Measurements from ENCODE around the gene FAM120A.

The FAM120A gene, protein sequence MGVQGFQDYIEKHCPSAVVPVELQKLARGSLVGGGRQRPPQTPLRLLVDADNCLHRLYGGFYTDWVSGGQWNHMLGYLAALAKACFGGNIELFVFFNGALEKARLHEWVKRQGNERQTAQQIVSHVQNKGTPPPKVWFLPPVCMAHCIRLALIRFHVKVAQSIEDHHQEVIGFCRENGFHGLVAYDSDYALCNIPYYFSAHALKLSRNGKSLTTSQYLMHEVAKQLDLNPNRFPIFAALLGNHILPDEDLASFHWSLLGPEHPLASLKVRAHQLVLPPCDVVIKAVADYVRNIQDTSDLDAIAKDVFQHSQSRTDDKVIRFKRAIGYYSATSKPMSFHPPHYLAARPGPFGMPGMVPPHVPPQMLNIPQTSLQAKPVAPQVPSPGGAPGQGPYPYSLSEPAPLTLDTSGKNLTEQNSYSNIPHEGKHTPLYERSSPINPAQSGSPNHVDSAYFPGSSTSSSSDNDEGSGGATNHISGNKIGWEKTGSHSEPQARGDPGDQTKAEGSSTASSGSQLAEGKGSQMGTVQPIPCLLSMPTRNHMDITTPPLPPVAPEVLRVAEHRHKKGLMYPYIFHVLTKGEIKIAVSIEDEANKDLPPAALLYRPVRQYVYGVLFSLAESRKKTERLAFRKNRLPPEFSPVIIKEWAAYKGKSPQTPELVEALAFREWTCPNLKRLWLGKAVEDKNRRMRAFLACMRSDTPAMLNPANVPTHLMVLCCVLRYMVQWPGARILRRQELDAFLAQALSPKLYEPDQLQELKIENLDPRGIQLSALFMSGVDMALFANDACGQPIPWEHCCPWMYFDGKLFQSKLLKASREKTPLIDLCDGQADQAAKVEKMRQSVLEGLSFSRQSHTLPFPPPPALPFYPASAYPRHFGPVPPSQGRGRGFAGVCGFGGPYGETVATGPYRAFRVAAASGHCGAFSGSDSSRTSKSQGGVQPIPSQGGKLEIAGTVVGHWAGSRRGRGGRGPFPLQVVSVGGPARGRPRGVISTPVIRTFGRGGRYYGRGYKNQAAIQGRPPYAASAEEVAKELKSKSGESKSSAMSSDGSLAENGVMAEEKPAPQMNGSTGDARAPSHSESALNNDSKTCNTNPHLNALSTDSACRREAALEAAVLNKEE

DNA sequence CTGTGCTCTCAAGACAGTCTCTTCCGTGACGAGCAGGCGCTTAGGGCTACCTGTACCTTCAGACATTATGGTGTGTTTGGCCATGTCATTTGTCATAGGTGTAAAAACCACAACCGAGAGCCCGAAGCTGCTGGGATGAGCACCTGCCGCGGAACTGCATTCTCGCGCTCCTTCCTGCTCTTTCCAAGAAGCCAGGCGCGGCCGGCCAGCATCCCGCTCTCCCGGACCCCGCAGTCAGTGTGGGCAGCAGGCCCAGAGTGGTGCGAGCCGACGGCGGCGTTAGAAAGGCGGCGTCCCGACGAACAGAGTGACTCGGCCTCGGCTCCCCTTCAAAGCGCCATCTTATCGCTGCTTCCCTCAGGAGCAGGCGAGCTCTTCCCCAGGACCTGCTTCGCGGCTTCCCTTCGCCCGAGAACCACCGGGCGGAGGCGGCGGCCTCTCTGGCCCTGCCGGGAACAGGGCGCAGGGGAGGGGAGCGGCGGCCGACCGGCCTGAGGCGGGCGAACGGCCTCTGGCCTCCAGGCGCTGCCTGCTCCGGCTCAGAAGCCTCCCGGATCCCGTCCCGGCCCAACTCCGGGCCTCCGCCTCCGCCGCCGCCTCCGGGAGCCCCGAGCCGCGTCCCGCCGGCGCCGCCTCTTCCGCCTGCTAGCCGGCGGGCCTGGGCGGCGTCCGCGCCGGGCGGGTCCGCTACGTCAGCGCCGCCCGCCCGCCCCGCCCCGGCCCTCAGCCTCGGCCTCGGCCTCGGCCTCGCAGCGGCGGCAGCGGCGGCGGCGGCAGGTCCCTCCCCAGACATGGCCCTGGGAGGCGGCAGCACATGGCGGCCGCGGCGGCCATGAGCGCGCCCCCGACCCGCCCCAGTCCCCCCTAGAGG, at the start of gene FAM120A:
Gene FAM120A, plus strand, starts transcription at position 741 of the 871 bp plus-strand sequence. CDS start 231 bp downstream, outside the sequence.
- H3K4me3 ChIP-seq (ENCODE audit: low read depth, low read length) = peak within 1 kb of the TSS; percentile 82
- H3K9me3 ChIP-seq (ENCODE audit: control insufficient read depth, low read length) = no peaks in the 10 kb centered on the region
- TF ChIP-seq, protein P1, sequence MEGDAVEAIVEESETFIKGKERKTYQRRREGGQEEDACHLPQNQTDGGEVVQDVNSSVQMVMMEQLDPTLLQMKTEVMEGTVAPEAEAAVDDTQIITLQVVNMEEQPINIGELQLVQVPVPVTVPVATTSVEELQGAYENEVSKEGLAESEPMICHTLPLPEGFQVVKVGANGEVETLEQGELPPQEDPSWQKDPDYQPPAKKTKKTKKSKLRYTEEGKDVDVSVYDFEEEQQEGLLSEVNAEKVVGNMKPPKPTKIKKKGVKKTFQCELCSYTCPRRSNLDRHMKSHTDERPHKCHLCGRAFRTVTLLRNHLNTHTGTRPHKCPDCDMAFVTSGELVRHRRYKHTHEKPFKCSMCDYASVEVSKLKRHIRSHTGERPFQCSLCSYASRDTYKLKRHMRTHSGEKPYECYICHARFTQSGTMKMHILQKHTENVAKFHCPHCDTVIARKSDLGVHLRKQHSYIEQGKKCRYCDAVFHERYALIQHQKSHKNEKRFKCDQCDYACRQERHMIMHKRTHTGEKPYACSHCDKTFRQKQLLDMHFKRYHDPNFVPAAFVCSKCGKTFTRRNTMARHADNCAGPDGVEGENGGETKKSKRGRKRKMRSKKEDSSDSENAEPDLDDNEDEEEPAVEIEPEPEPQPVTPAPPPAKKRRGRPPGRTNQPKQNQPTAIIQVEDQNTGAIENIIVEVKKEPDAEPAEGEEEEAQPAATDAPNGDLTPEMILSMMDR (IDR thresholded peaks at IDR 0.05) = no peak
- H3K9ac ChIP-seq = peak within 1 kb of the TSS; percentile 67
- peak within 1 kb of the TSS; percentile 93 for H3K4me2 ChIP-seq (ENCODE audit: low read length)
- peaks cover 5% of the 10 kb centered on the region for H3K4me1 ChIP-seq
- peak within 1 kb of the TSS; percentile 88 for H2AFZ ChIP-seq
- H3K79me2 ChIP-seq = peaks cover 4% of the 10 kb centered on the region
- H3K27ac ChIP-seq = peak within 1 kb of the TSS; percentile 89
- H3K36me3 ChIP-seq (ENCODE audit: control insufficient read depth, insufficient read depth, low read length) = no peaks in the 10 kb centered on the region
- H3K27me3 ChIP-seq (ENCODE audit: control insufficient read depth, insufficient read depth, low read length) = no peaks in the 10 kb centered on the region

DNA sequence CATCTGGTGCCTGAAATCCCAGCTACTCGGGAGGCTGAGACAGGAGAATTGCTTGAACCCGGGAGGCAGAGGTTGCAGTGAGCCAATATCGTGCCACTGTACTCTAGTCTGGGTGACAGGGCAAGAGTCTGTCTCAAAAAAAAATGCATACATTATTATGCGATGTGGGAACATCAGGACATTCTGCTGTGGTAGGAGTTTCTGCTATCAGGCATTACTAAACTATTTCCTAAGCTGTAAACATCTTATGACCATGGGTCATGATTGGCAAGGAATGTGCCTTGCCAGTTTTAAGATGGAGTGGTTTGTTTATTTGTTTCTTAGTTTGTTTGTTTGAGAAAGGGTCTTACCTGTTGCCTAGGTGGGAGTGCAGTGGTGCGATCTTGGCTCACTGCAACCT, 45.1 kb upstream of the FAM120A start:
- H3K9ac ChIP-seq = no peak overlapping the region
- no peak overlapping the region for H3K4me2 ChIP-seq (ENCODE audit: low read length)
- no peaks in the 10 kb centered on the region for H3K4me1 ChIP-seq
- H2AFZ ChIP-seq = no peak overlapping the region
- TF ChIP-seq, protein P1 (IDR thresholded peaks at IDR 0.05) = no peak
- no peaks in the 10 kb centered on the region for H3K9me3 ChIP-seq (ENCODE audit: control insufficient read depth, low read length)
- no peak overlapping the region for H3K27ac ChIP-seq
- no peaks in the 10 kb centered on the region for H3K27me3 ChIP-seq (ENCODE audit: control insufficient read depth, insufficient read depth, low read length)
- H3K79me2 ChIP-seq = no peaks in the 10 kb centered on the region
- H3K4me3 ChIP-seq (ENCODE audit: low read depth, low read length) = no peak overlapping the region
- no peaks in the 10 kb centered on the region for H3K36me3 ChIP-seq (ENCODE audit: control insufficient read depth, insufficient read depth, low read length)

DNA sequence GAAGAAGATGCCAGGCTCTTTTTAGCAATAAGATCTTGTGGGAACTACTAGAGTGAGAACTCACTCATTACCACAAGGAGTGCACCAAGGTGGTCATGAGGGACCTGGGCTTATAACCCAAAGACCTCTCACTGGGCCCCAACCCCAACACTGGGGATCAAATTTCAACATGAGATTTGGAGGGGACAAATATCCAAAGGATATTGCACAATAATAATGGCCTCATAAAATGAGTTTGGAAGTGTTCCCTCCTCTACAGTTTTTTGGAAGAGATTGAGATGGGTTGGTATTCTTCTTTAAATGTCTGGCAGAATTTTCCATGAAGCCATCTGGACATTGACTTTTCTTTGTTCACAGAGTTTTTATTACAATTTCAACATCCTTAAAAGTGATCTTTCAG, 38.0 kb upstream of the FAM120A start:
- Histone ChIP-seq H3K27ac (no peak overlapping the region), H3K79me2 (no peaks in the 10 kb centered on the region), H2AFZ (no peak overlapping the region), H3K9ac (no peak overlapping the region), H3K9me3 (ENCODE audit: control insufficient read depth, low read length) (no peaks in the 10 kb centered on the region), H3K36me3 (ENCODE audit: control insufficient read depth, insufficient read depth, low read length) (no peaks in the 10 kb centered on the region), H3K4me3 (ENCODE audit: low read depth, low read length) (no peak overlapping the region), H3K4me1 (no peaks in the 10 kb centered on the region), H3K27me3 (ENCODE audit: control insufficient read depth, insufficient read depth, low read length) (no peaks in the 10 kb centered on the region), H3K4me2 (ENCODE audit: low read length) (no peak overlapping the region)
- TF ChIP-seq, protein P1 (IDR thresholded peaks at IDR 0.05) = no peak

DNA sequence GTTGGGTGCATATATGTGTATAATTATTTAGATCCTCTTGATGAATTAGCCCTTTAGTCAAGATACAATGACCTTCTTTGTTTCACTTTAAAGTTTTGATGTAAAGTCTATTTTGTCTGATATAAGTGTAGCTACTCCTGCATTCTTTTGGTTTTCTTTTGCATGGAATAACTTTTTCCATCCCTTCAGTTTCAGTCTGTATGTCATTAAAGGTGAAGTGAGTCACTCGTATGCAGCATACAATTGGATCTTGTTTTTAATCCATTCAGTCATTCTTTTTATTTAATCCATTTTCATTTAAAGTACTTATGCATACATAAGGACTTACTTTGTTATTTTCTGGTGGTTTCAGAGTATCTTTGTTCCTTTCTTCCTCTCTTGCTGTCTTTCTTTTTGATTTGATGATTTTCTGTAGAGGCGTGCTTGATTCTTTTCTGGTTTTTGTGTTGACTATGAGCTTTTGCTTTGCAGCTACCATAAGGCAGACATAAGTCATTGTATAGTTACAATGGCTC, 36.3 kb upstream of the FAM120A start:
- no peaks in the 10 kb centered on the region for H3K79me2 ChIP-seq

More for the DNA sequence above, 36.3 kb upstream of the FAM120A start:
- Histone ChIP-seq H2AFZ (no peak overlapping the region), H3K4me1 (no peaks in the 10 kb centered on the region), H3K36me3 (ENCODE audit: control insufficient read depth, insufficient read depth, low read length) (no peaks in the 10 kb centered on the region), H3K9ac (no peak overlapping the region), H3K27ac (no peak overlapping the region), H3K4me3 (ENCODE audit: low read depth, low read length) (no peak overlapping the region), H3K9me3 (ENCODE audit: control insufficient read depth, low read length) (no peaks in the 10 kb centered on the region), H3K4me2 (ENCODE audit: low read length) (no peak overlapping the region), H3K27me3 (ENCODE audit: control insufficient read depth, insufficient read depth, low read length) (no peaks in the 10 kb centered on the region)
- TF ChIP-seq, protein P1 (IDR thresholded peaks at IDR 0.05) = no peak

Measured in parathyroid adenoma (tissue), 2 donors.